GM18517 (cell line): Measurements from ENCODE around the gene TPD52L1.
"Not testable (repeated sequence)": the region's sequence is repeated elsewhere in the genome, so short reads cannot be mapped to it uniquely, and the experiment has no call there.

Source experiments
- ATAC-seq: cut with Tn5 transposase; IDR thresholded peaks from one replicate; pipeline ENCODE4 v1.9.1; 2021; ENCODE audit warnings: mild to moderate bottlenecking, moderate library complexity; ENCODE audit not compliant: unreplicated experiment

TPD52L1 gene

DNA sequence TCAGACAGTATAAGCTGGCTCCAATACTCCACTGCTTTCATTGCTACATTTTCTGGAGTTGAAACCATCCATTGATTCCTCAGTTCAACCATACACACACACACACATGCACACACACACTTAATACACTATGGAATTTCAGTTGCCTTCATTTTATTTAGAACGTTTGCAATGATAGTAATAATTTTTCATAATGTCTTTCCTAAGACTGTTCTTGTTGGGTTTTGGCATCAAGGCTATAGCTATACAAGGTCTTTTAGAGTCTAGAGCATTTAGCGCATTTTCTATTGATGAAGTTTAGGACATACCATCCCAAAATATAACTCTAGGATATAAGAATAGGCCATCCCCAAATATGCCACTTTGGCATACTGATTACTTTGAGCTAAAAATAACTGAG is 15.5 kb upstream of the TPD52L1 start:
- ATAC-seq, result no peak

DNA sequence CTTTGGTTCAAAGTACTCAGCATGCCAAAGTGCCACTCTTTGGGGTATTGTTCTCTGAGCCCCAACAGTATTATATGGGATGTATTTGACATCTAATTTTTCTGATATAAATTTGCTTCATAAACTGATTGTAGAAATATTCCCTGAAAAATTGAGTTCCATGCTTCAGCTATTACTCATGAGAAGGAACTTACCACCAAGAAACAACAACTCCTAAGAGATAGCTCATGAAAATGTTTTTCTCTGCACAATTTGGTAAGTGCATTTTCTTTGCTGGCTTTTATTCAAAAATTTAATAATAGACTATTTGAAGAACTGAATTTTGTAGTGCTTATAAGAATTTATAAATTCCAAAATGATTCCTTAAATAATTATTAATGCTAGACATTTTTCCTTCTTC is 12.8 kb upstream of the TPD52L1 start:
- no peak for ATAC-seq

DNA sequence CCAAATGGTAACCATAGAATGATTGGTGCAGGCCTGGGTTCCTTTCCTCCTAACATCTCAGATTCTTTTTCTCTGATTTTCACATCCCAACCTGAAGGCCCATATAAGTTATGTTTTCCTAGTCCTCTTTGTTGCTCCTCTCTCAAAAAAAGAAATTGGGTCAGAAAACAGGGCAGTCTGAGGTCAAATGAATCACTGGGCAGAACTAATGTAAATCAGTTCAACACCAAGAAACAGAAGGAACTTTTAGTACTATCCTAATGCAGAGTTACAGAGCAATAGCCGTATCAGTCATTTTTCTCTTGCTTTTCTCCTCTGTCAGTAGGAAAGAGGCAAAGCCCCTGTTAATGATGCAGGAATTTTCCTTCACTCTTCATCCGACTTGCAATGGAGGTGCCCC is 11.0 kb upstream of the TPD52L1 start:
- no peak for ATAC-seq

DNA sequence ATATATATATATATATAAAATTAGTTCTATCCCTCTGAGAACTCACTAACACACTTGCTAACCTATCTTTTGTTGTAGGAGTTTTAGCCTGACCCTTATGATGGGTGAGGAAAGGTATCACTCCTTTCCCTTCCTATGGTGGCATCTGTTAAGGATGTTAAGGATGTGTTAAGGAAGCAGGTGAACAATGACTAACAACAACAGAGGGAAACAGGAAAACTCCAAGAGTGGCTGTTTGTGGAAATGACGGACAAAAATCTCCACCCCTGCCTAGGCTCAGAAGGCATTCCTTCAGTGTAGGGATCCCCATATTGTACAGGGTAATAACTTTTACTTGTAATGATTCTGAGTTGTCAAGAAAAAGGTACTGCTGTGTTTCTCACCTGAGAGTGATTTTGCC is 8.8 kb upstream of the TPD52L1 start:
- ATAC-seq, result no peak

DNA sequence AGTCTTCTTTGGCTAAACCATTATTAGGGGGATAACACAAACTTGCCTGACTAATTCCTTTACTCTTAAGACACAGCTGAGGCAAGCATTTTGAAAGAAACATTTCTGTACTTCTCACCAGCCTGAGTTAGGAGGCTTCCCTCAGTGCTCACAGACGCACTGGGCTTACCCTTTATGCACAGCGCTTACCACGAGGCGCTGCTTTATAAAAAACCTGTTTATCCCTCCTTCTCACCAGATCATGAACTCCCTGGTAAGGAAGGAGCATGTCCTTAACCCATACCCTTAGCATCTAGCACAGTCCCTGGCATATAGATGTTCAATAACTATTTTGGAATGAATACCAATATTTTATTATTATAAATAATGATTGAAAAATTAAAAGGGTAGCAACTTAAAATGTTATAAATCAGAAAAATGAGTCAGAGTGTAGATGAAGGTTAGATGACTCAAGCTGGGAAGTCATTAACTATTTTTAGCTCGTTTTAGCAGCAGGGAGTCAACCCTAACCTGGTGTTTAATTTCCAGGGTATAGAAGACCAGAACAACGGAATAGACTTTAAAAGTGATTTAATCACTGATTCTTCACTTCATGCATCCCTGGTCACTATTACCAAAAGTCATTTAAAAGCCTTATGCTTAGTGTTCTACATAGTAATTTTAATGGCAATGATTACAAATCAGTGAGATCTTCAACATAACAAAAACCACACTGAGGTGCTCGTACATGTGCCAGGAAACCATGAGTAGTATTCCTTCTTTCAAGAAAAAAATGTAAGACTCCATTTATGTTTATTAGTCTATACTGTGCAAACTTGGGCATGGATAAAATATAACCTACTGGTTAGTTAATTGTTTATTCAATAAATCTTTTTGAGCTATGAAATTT is 4.1 kb upstream of the TPD52L1 start:
- no peak for ATAC-seq

DNA sequence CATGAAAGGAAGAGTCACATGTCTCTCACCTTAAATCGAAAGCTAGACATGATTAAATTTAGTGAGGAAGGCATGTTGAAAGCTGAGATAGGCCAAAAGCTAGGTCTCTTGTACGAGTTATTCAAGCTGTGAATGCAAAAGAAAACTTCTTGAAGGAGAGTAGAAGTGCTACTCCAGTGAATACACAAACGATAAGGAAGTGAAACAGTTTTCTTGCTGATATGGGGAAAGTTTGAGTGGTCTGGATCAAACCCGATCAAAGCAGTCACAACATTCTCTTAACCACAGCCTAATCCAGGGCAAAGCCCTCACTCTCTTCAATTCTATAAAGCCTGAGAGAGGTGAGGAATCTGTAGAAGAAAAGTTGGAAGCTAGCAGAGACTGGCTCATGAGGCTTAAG is 1.9 kb upstream of the TPD52L1 start:
- ATAC-seq, result no peak

DNA sequence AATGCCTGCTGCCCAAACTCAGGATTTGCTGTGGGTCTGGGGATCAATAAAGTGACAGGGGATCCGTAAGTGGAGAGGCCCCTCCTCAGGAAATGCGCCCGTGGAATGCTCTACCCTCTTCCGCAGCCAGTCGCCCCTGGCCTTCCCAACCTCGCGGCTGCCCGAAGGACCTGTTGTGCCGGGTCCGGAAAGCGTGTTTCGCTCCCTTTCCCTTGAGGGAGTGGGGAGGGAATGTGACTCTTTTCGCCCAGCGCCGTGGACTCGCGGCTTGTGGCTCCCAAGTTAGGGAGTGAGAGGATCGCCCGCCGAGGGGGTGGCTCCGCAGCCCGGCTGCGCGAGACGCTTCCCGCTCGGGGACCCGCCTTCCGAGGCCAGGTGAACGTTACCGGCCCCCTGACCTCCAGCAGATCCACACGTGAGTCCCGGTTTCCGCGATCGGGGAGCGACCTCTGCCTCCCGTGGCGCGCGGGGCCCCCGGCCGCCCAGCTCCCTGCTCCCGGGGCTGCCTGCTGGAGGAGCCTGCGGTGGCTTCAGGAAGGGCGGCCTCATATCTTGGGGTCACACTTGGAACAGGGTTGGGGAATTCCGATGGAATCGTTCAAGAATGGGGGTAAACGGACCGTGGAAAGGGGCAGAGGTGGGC is 666 bp downstream of the TPD52L1 start:
- ATAC-seq, result no peak

DNA sequence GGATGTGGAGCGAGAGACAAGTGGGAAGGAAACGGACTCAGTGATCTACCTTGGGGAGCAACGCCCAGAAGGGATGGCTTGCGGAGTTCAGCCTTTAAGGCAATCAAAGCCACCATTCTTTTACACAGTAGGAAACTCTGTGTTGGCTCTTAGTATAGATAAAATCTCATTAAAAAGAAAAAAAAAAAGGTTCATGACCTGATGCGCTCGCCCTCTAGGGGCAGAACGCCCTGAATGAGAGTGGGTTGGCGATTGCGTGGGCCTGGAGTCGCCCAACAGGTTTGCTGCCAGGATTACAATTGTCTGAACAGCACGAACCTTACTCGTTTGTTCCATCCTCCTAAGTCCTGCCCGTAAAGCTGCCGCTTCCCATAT is 1.2 kb downstream of the TPD52L1 start:
- ATAC-seq, result no peak

DNA sequence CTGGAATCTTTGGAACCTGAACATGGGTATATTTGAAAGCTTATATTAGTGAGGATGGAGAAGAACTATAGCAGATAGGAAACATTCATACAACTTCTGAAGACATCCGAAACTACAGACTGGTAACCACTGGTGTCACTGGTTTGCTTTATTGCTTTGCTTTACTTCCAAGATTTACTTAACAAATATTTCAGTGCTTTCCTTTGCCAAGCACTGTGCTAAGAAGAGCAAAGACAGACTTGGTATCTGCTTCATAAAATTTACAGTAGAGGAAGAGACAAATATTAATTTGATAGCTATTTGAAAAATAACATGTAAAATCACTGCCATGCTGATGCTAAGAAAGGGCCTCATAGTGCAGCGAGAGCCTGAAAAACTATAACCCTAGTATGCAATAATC is 1.8 kb downstream of the TPD52L1 start:
- no peak for ATAC-seq

DNA sequence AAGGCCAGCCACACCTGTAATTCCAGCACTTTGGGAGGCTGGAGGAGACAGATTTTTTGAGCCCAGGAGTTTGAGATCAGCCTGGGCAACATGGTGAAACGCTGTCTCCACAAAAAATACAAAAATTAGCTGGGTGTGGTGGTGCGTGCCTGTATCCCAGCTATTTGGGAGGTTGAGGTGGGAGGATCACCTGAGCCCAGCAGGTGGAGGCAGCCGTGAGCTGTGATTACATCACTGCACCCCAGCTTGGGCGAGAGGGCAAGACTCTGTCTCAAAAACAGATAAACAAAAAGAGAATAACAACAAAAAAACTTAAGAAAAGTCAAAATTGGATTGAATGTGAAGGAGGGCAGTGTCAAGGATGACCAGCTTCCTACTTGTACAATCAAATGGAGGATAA is 2.9 kb downstream of the TPD52L1 start:
- ATAC-seq, result no peak

DNA sequence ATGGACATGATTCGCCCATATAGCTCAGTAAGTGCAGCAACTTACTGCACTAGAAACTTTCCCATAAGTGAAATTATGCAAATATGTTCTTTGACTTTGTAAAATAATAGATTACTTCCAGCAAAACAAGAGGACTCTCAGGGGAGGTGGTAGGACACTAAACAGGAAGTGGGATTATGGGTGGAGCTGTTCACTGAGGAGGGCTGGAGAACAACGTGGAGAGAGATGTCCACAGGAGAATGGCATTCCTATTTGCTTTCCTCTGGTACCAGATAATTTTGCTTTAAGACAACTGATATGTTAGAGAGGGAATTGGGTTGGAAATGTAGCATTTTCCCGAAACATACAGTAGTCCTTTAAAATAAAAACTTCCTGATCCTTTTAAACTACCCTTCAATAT is 3.7 kb downstream of the TPD52L1 start:
- ATAC-seq, result no peak

DNA sequence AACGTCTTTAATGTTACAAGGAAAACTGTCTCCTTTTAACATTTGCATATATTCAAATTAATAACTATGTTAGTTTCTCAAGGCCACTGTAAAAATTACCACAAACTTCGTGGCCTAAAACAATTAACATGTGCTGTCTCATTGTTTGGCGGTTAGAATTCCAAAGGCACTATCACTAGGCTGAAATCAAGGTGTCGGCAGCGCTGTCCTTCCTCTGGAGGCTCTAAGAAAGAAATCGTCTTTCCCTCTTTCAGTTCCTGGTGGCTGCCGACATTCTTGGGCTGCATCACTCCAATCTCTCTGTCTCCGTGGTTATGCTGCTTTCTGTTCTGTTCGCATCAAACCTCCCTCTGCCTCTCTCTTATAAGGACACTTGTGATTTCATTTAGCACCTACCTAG is 4.2 kb downstream of the TPD52L1 start:
- ATAC-seq, result no peak

DNA sequence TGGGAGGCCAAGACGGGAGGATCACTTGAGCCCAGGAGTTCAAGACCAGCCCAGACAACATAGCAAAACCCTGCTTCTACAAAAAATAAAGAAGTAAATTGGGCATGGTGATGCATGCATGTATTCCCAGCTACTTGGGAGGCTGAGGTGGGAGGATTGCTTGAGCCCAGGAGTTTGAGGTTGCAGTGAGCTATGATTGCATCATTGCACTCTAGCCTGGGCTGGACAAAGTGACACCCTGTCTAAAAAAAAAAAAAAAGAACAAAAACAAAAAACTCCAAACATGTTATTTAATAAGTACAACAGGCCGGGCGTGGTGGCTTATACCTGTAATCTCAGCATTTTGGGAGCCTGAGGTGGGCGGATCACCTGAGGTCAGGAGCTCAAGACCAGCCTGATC is 9.8 kb downstream of the TPD52L1 start:
- not testable (repeated sequence) for ATAC-seq

DNA sequence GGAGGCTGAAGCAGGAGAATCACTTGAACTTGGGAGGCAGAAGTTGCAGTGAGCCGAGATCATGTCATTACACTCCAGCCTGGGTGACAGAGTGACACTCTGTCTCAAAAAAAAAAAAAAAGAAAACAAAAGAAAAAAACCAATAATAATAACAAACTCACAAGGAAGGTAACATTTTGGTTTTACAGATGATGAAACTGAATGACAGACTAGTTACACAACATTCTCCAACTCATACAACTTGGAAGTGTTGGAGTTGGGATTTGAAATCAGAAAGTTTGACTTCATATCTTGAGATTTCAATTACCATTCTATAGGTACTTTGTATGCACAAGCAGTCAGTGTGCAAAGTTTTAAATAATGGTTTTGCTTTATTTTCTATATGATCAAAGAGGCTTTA is 10.2 kb downstream of the TPD52L1 start:
- no peak for ATAC-seq

DNA sequence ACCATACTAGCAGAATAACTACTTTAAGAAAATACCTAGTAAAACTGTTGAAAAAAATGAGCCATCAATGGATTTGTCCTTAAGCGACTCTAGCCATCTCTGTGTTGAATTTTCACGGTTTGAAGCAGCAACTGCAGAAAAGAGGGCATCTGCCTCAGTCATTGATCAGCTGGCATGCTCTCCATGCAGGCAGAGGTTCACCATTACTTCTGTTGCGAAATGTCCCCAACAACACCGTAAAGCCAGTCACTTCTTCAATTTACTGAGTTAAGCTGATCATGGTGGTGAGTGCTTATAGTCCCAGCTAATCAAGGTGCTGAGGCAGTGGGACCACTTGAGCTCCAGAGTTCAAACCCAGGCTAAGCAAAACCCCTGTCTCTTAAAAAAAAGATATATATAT is 11.1 kb downstream of the TPD52L1 start:
- no peak for ATAC-seq

DNA sequence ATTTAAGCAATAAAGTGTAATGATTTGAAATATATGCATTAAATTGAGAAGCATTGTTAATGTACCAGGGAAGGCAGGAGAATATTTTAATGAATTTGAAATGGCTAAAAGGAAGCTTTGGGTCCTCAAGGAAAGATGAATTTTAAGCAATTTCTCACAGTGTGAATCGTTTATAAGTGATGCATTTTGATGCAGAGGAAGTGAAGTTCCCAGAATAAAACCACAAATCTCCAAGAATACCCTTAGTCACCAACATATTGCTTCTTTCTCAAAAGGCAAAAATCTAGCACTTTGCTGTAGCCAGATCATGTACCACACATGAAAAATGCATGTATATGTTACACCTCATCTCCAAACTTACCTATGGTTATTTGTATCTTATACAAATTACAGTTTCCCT is 11.7 kb downstream of the TPD52L1 start:
- no peak for ATAC-seq

DNA sequence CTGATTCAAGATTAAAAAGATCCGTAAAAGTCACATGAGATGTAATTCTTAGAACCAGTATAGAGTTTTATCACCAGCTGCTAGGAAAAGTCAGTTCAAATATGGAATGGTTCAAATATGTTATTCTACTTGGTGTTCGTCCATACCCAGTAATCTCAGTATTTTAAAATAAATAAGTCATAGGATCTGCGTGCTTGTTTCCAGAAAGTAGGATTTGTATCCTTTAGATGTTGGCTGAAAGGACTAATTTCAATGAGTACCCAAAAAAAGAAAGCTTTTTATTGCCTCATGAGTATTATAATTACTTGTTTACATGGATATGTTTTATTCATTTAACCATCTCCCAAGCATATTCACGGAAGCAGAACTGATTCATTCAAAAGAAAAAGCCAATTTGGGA is 12.2 kb downstream of the TPD52L1 start:
- ATAC-seq, result no peak

DNA sequence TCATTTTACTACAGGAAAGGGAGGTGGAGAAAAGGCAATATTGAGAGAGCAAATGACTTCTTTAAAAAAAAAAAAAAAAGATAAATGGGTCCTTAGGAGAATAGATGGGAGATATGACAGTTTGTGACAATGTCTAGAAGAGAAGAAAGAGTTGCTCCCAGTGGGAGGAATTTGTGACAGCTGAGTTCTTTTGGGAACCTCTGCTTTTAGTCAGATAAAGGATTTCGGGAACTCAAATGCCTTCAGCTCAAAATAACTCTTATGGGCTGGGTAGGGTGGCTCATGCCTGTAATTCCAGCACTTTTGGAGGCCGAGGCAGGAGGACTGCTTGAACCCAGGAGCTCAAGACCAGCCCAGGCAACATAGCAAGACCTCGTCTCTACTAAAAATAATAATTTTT is 13.1 kb downstream of the TPD52L1 start:
- ATAC-seq, result no peak

DNA sequence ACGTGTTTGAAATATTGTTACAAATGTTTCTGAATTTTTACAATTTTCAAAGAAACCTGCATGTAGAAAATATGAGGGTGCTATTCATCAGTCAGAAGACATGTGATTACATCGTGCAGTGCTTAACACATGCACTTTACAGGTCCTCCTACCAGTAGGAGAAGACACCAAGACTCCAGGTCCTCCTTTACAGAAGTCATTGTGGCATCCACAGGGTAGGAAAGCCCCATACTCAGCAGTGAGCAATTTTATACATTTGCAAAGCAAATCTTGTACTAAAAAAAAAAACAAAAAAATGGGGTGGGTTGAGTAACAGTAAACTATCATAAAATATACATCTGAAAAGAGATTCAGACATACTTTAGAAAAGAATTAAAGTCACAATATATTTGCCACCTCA is 14.0 kb downstream of the TPD52L1 start:
- ATAC-seq, result no peak

DNA sequence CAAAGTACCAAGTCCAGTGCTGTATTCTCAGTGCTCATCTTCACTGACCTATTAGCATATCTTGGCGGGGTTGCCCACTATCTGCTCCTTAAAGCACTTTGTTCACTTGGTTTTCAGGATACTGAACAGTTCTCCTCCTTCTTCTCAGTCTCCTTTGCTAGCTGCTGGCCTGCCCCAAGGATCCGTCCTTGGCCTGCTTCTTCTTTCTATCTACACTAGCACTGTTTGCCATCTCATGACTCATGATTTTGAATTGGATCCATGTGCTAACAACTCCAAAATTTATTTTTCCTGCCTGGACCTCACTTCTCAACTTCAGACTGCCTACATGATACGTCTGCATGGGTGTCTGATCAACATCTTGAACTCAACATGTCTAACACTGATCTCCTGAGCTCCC is 15.5 kb downstream of the TPD52L1 start:
- no peak for ATAC-seq

DNA sequence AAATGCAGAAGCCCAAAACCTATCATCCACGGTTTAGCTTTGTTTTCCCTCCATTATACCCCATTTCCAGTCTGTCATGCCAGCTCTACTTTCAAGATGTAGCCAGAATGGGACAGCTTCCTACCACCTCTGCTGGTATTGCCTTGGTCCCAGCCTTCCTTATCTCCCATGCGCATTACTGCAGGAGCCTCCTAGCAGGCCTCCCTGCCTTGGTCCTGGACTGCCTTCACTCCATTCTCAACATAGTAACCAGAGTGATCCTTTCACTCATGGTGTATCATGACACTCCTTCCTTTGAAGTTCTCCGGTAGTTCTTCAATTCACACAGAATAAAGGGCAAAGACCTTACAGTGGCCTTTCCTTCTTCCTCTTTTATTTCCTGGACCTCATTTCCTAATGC is 15.9 kb downstream of the TPD52L1 start:
- ATAC-seq, result no peak

DNA sequence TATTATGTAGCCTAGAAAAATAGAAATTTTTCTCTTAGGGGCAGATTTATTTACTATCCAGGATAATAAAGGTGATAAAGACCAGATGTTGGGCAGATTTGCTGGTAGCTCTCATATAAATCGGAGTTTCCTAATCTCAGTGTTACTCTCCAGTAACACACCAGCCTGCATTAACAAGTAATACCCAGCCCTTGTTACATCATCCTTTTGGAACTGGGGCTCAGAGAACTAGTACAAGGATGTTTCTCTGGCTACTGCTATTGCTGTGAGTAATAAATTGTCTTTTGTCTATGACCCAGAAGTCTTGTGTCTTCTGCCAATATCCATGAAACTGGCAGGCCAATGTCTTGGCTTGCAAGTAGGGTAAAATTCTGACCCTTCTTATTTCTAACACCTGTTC is 16.8 kb downstream of the TPD52L1 start:
- ATAC-seq, result no peak
